DMS153 treated with DMSO at 0.1 percent for 48 hours (cell line): ENCODE measurements around the gene SMYD3.

ENCODE experiments used
- DNase-seq: peaks from one replicate; lab custom pipeline; 2025; ENCODE audit not compliant: unreplicated experiment; lab: John Stamatoyannopoulos, UW

The SMYD3 gene

DNA sequence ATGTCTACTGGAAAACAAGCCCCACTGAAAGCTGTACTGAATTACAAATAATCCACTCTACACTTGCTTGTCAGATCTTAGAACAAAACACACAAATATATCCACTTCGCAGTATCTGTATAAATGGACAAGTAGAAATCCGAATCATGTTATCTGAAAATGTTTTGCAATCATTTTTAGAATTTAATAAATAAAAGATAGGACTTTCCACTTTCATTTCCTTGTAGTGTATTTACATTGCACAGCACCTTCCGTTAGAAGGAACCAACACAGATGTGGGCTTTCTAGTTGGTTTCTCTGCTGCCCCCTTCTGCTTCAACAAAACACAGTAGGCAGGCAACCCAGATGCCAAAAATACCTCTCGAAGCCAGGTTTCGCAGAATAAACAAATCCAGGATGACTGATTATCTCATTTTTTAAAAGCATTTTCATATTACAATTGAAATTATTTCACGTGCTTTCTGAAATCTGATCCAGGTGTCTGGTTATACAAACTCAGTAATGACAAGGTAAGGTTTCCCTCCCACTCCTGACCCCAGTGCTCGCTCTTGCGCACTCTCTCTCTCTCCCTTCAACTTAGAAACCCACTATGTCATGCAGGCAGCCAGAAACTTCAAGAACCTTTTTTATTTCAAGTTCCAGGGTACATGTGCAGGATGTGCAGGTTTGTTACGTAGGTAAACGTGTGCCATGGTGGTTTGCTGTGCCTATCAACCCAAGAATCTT, 389.9 kb downstream of the SMYD3 start:
- DNase-seq = peak; percentile 84

GRCh38 chr1:246114369-246114768, 392.7 kb downstream of the SMYD3 start:
- DNase-seq = peak; percentile 65

DNA sequence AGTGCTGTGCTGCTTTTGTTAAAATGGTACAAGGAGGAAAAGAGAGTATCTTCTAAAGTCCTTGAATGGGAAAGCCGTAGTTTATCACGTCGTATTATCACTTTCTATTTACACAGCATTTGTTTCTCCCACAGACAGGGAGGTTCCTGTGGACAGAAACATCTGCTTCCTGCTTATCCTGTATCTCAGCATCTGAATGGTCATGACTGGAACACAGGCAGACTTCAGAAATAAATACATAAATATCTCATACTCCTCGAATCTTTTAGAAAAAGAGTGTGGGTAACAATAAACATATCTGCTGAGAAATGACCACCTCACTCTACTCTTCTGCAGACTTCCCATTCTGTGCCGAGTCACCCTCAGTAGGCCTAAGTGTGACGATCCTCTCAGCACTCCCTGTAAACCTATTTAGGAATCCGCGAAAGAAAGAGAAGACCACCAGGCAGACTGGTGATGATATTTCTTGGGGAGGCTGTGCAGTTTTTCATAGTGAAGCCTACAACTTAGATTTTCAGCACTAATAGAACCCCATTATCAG, 393.5 kb downstream of the SMYD3 start:
- peak; percentile 86 for DNase-seq

GRCh38 chr1:246111570-246111969, 395.5 kb downstream of the SMYD3 start:
- peak; percentile 24 for DNase-seq

DNA sequence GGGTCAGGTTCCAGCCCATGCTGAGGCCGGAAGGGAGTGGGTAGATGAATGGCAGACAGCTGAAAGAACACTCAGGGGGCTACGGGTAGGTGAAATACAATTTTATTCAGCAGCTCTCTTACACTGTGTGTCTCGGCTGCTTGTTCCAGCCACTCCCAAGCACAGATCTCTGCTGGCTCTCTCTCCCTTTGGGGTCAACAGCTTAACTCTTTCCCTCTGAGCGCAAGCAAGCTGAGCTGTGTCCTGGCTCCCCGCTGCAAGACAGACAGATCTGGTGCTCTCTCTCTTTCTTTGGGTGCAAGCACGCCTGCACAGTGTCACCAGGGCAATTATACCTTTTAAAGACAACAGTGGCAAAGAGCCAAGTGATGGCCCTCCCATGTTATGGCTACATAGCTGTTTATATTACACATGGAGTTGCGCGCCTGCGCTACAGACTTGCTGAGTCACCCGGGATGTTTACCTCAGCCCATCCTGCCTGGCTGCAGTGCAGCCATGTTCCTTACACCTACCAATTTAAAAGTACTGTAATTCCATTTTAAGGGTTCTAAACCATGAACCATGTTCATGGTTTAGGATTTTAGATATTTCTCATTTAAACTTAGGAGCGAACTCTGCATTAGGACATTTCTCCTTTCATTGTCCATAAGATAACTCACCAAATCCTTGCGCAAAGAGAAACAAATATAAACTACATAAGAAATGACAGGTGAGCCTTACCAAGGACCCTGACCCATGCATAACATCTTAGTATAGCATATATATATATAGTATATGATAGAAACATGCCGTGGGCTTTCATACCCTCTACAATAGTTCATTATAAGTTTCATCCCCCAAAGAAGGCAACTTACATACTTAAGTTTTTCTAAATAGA, 396.5 kb downstream of the SMYD3 start:
- peak; percentile 93 for DNase-seq

- no peak for DNase-seq
These were observed 398.7 kb downstream of the SMYD3 start for GRCh38 chr1:246108278-246108925.

- DNase-seq = no peak
These were observed 399.4 kb downstream of the SMYD3 start for GRCh38 chr1:246107516-246108277.

DNA sequence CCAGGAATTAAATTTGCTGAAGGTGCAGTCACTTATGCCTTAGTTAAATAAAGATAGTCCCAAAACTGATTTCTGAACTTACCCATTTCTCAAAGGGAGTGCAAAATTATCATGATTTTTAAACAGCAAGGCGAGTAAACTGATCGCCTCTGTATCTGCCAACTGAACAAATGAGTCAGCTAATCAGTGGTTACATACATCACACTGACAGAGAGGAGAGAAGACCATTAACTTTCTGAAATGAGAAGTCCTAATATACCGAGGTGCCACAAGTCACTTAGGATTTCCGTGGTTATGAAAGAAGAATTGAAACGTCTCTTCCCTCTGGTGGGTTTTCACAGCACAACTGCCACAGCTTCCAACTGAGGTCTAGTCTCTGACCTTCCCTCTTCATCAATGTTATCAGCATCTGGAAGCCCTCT, 400.7 kb downstream of the SMYD3 start:
- no peak for DNase-seq

- DNase-seq = no peak
These were observed 402.2 kb downstream of the SMYD3 start for GRCh38 chr1:246104927-246105326.

DNA sequence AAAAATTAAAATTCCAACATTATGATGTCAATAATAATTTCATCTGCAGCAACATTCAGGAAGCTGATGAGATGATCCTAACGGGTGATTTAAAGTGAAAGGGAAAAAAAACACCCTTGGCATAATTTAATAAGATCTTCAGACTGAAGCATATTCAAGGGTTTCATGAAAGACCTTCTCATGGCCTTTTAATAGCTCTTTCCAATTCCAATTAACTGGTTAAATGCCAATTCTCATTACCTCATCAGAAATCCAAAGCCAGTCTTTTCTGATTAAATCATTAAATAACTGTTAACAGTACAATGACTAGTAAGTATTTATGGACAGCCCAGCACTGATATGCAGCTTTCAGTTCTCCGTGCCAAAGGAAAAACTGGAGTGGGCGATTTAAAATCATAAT, 407.5 kb downstream of the SMYD3 start:
- no peak for DNase-seq

GRCh38 chr1:246096356-246096755, 410.7 kb downstream of the SMYD3 start:
- no peak for DNase-seq

- DNase-seq = no peak
These were observed 411.6 kb downstream of the SMYD3 start for GRCh38 chr1:246095443-246095842.

DNA sequence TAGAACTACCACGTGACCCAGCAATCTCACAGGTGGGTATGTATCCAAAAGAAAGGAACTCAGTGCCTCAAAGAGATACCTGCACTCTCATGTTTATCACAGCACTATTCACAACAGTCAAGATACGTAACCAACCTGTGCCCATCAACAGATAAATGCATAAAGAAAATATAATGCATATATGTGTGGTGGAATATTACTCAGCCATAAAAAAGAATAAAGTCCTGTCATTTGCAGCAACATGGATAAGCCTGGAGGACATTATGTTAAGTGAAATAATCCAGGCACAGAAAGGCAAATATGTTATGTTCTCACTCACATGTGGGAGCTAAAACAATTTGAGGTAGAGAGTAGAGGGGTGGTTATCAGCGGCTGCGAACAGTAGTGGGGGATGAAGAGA, 413.8 kb downstream of the SMYD3 start:
- DNase-seq = no peak

GRCh38 chr1:246092136-246092535, 414.9 kb downstream of the SMYD3 start:
- no peak for DNase-seq

GRCh38 chr1:246091477-246091876, 415.6 kb downstream of the SMYD3 start:
- no peak for DNase-seq

DNA sequence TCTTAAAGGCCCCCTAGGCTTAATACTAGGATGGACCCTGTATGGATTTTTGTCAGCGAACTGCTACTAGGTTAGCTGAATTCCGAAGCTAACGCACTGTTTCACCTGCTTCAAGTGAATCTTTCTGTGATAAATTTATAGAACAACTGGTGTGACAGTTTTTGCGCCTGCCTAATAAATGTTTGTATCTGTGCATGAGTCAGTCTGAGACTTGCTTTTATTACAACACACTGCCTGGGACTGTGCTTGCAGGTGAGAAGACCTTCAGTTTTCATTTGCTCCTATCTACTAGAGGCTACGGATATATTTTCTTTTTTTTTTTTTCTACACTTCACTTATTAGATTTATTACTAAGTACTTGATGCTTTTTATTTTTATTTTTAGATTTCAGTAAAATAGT, 420.9 kb downstream of the SMYD3 start:
- no peak for DNase-seq

DNA sequence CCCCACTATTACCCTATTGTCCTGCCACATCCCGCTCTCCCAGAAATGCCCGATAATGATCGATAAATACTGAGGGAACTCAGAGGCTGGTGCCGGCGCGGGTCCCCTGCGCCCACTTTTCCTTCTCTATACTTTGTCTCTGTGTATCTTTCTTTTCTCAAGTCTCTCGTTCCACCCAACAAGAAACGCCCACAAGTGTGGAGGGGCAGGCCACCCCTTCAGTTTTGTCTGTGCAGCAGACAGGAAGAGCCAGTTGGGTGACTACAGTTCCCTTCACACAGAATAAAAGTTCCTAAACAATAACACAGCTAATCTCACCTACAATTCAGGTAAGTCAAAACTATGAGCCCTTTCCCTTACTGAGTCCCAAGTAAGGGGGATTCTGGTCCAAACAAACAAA, 423.7 kb downstream of the SMYD3 start:
- no peak for DNase-seq

- DNase-seq = no peak
These were observed 425.0 kb downstream of the SMYD3 start for GRCh38 chr1:246081856-246082668.

GRCh38 chr1:246081138-246081702, 425.9 kb downstream of the SMYD3 start:
- no peak for DNase-seq

DNA sequence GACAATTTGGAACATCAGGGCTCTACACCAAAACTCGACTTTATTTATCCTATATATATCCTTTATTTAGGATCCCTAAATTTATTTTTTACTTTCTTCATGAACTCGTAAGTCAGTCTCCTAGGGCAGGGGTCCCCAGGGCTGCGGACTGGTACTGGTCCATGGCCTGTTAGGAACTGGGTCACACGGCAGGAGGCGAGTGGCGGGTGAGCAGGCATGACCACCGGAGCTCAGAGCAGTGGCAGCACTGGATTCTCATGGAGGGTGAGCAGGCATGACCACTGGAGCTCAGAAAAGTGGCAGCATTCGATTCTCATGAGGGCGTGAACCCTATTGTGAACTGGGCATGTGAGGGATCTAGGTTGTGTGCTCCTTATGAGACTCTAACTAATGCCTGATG, 427.0 kb downstream of the SMYD3 start:
- no peak for DNase-seq
